Activated CD4-positive, CD25-positive, alpha-beta regulatory T cell treated with anti-CD3 and anti-CD28 coated beads, Interleukin-2, amount 50 U/mL, for 16 hours (primary cell): ENCODE measurements around the gene ERP29.
"Not testable (repeated sequence)": the region's sequence is repeated elsewhere in the genome, so short reads cannot be mapped to it uniquely, and the experiment has no call there.

Source experiments
- DNase-seq: peaks from one replicate; pipeline ENCODE4 v3.0.0-alpha.2; 2020; ENCODE audit warnings: low read depth, low spot score

The ERP29 gene

DNA sequence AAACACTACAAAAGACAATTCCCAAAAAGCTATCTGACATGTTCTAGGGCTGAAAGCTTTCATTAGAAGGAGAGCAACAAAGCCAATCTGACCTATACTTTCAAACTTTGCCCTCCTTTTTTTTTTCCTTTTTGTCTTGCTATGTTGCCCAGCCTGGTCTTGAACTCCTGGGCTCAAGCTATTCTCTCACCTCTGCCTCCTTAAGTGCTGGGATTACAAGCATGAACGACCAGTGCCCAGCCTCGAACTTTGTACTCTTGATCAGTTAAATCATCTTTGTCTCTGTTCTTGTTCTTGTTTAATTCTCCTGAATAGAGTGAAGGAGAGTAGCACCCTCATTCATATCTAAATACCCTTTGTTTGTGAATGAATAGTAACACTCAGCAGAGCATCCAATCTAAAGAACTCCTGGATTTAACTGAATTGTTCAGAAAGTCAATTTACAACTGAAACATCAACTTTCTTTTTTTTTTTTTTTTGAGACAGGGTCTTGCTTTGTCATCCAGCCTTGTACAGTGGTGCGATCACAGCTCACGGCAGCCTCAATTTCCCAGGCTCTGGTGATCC, 22.1 kb downstream of the ERP29 start:
- no peak for DNase-seq

- not testable (repeated sequence) for DNase-seq
These were observed 23.4 kb downstream of the ERP29 start for GRCh38 chr12:112036614-112037013.

DNA sequence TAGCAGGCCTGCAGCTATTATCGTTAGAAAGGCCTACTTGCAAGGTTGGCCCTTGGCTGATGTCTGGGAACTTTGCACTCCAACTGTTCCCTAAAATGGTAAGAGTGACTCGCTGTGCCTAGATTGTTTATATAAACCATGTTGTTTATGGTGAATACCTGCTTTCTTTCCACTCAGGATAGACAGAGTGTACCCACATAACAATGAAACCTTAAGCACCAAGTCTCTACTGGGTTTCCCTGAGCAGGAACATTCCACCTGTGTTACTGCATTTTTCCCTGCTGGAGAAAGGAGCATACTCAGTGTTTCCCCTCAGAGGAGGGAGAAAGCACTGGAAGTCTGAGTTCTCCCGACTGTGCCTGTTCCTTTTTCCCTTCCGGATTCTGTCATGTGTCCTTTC, 32.8 kb downstream of the ERP29 start:
- DNase-seq = no peak

GRCh38 chr12:112049351-112049750, 36.1 kb downstream of the ERP29 start:
- no peak for DNase-seq

DNA sequence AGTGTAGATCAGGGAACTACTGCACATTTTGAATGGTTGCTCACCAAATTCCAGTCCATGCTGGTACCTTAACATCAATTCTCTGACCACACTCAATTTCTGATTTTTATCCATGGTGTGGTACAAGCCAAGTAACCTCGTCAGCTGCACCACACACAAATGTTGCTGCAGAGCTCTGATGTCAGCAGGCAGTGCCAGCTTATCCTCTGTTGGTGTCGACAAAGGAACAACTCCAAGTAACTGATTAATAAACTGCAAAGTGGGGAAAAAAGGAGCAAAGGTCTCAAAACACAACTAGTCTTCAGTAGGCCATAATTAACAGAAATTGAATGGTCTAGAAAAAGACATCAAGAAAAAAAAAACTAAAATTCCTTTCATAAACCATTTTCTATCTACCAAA, 47.9 kb downstream of the ERP29 start:
- DNase-seq = no peak

DNA sequence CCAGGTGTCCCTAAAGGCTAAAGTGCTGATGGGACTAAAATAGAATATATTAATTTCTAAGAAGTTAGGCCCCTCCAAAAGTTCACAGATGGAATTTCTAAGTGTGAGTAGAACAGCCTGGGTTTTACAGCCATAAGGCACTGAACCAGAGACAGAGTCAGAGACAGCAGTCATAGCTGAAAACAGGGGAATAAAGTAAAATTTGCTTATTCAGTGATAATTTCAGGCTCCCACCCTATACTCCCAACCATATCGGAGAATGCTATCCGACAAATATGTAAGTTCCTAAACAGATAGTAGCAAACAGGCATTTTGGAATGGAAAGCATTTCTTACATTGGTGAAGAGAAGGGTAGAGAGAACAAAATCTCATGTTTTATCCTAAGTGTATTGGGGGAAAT, 50.0 kb downstream of the ERP29 start:
- no peak for DNase-seq

- no peak for DNase-seq
These were observed 53.3 kb downstream of the ERP29 start for GRCh38 chr12:112066566-112066965.
